Uterus (tissue), 4 donors: ENCODE data around the gene LRP6. TPM values are rescaled to one million over a fixed set of nuclear protein-coding genes. Genes with fewer than 3 reads are reported as not detected.

Source experiments
- DNase-seq, 2 donors: peaks; one replicate each; pipeline ENCODE4 v3.0.0-alpha.2; 2019 to 2020
- H3K27ac ChIP-seq, 2 donors: fragments of 200-600 bp; sonication (generic); 1 replicate in 1 of 2; 2 replicates in 1 of 2; pipeline ENCODE4 v1.5.1; 2016 to 2018
- H3K27me3 ChIP-seq, 2 donors: fragments of 200-600 bp; sonication (generic); one replicate each; pipeline ENCODE4 v1.5.1; 2018 to 2019; ENCODE audit warnings: control low read depth in 1 of 2
- H3K36me3 ChIP-seq, 2 donors: fragments of 200-600 bp; sonication (generic); one replicate each; pipeline ENCODE4 v1.5.1; 2019; ENCODE audit warnings: control low read depth in 1 of 2
- H3K4me1 ChIP-seq, 2 donors: fragments of 200-600 bp; sonication (generic); one replicate each; pipeline ENCODE4 v1.5.1; 2018 to 2019; ENCODE audit warnings: control low read depth in 1 of 2
- H3K4me3 ChIP-seq, 2 donors: fragments of 200-600 bp; sonication (generic); 1 replicate in 1 of 2; 2 replicates in 1 of 2; pipeline ENCODE4 v1.5.1; 2018 to 2019; ENCODE audit warnings: mild to moderate bottlenecking in 1 of 2
- H3K9me3 ChIP-seq, 2 donors: fragments of 200-600 bp; sonication (generic); one replicate each; pipeline ENCODE4 v1.5.1; 2019; ENCODE audit warnings: control low read depth in 1 of 2
- POLR2A ChIP-seq, 2 donors: fragments of 450-650 bp; IDR thresholded peaks; one replicate each; pipeline ENCODE4 v1.6.1; 2016; ENCODE audit warnings: antibody characterized with exemption in 2 of 2, mild to moderate bottlenecking in 1 of 2, moderate library complexity in 1 of 2
- intact Hi-C: fragments of 100-400 bp; cut with DNase I; formaldehyde crosslinking; loops from one replicate; pipeline ENCODE4 v1.15.1; 2023; ENCODE audit warnings: low total_unique reads
- total RNA-seq, 4 donors: library from RNA; depleted of rRNA in 3 of 4; stranded (reverse); fragments of >200 nt in 3 of 4; gene quantifications; one replicate each; pipeline versions ENCODE4 v1.1.0 to v1.2.4, GENCODE V29; 2014 to 2023
- TF ChIP-seq, protein P1 (sequence below), 4 experiments: fragments of 200-600 bp in 2 of 4; fragments of 450-650 bp in 2 of 4; sonication (generic) in 2 of 4; IDR thresholded peaks; one replicate each; pipeline ENCODE4 v1.5.1; 2016 to 2019; ENCODE audit warnings: antibody characterized with exemption in 4 of 4, mild to moderate bottlenecking in 2 of 4, moderate library complexity in 1 of 4
- donor health status: DM: yes; HTN: yes; CAD: no.

LRP6 gene
- total RNA-seq, 4 donors from 2014 or later = 18.7 to 141 (median 50.1) TPM

DNA sequence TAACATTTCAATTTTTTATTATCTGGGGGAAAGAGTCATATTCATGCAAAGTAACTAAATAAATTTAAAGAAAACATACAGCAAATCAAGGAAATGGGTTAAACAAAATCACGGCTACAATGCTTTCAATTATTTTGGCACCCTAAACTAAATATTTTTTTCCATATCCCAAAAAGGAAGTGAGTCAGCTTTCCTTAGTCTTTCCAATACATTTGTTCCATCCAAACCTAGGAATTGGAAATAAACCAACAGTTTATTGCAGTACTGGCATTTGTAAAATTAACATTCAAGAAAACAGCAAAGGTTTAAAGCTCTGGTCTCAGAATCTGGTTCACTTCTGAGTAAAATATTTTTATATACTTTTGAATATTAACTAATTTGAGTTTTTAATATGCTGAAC, 106.9 kb downstream of the LRP6 start:
- H3K36me3 ChIP-seq = no peaks in the 10 kb centered on the region
- intact Hi-C loops = no loop called here
- peak overlapping the region in 1 of 2 donors; percentile 28 for H3K27ac ChIP-seq
- TF ChIP-seq, protein P1, sequence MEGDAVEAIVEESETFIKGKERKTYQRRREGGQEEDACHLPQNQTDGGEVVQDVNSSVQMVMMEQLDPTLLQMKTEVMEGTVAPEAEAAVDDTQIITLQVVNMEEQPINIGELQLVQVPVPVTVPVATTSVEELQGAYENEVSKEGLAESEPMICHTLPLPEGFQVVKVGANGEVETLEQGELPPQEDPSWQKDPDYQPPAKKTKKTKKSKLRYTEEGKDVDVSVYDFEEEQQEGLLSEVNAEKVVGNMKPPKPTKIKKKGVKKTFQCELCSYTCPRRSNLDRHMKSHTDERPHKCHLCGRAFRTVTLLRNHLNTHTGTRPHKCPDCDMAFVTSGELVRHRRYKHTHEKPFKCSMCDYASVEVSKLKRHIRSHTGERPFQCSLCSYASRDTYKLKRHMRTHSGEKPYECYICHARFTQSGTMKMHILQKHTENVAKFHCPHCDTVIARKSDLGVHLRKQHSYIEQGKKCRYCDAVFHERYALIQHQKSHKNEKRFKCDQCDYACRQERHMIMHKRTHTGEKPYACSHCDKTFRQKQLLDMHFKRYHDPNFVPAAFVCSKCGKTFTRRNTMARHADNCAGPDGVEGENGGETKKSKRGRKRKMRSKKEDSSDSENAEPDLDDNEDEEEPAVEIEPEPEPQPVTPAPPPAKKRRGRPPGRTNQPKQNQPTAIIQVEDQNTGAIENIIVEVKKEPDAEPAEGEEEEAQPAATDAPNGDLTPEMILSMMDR (IDR thresholded peaks at IDR 0.05) = no peak
- no peak for TF ChIP-seq POLR2A (IDR thresholded peaks at IDR 0.05)
- no peak overlapping the region for H3K4me3 ChIP-seq
- peaks cover 0 to 4% of the 10 kb centered on the region in 2 donors for H3K4me1 ChIP-seq
- DNase-seq = no peak
- no peaks in the 10 kb centered on the region for H3K27me3 ChIP-seq
- H3K9me3 ChIP-seq = no peaks in the 10 kb centered on the region

DNA sequence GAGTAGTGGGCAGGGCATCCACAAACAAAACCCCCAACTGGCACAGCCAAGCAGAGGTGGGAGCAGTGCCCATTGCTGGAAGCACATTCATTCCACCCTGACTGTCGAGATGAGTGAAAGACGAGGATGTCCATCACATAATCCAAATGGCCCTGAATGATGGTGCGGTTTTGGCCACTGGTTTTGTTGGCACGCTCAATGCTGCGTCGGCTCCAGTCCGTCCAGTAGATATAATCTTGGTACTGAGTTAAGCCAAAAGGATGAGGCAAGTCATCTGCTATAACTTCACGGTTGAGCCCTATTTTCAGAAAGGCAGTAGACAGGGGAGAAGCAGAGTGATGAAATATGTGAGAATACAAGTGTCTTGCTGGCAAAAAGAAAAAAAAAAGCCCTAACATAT, 108.0 kb downstream of the LRP6 start:
- H3K36me3 ChIP-seq = no peaks in the 10 kb centered on the region
- TF ChIP-seq POLR2A (IDR thresholded peaks at IDR 0.05) = no peak
- TF ChIP-seq, protein P1 (IDR thresholded peaks at IDR 0.05) = no peak
- H3K9me3 ChIP-seq = no peaks in the 10 kb centered on the region
- intact Hi-C loops = no loop called here
- H3K4me1 ChIP-seq = peaks cover 0 to 4% of the 10 kb centered on the region in 2 donors
- H3K27ac ChIP-seq = peak overlapping the region in 1 of 2 donors; percentile 1
- peak in 1 of 2 donors; percentile 47 for DNase-seq
- no peaks in the 10 kb centered on the region for H3K27me3 ChIP-seq
- no peak overlapping the region for H3K4me3 ChIP-seq

DNA sequence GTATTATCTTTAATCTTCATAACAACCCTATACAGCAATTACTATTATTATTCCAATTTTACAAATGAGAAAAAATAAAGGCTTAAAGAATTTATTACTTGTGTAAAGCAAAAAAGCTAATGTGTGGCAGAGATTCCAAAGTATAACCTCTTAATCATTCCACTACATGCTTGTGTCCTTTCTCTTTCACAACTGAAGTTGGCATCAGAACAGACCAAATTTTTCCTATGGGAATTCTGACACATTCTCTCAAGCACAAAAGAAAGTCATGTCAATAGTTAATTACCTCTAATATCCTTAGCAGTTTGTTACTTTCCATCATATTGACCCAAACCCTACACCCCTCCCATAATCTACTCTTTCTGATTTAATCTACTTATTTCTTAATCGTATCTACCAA, 109.4 kb downstream of the LRP6 start:
- H3K4me1 ChIP-seq = peaks cover 0 to 4% of the 10 kb centered on the region in 2 donors
- no peaks in the 10 kb centered on the region for H3K27me3 ChIP-seq
- intact Hi-C loops = no loop called here
- TF ChIP-seq POLR2A (IDR thresholded peaks at IDR 0.05) = no peak
- TF ChIP-seq, protein P1 (IDR thresholded peaks at IDR 0.05) = no peak
- H3K9me3 ChIP-seq = no peaks in the 10 kb centered on the region
- no peak overlapping the region for H3K27ac ChIP-seq
- DNase-seq = no peak
- H3K4me3 ChIP-seq = no peak overlapping the region
- no peaks in the 10 kb centered on the region for H3K36me3 ChIP-seq

DNA sequence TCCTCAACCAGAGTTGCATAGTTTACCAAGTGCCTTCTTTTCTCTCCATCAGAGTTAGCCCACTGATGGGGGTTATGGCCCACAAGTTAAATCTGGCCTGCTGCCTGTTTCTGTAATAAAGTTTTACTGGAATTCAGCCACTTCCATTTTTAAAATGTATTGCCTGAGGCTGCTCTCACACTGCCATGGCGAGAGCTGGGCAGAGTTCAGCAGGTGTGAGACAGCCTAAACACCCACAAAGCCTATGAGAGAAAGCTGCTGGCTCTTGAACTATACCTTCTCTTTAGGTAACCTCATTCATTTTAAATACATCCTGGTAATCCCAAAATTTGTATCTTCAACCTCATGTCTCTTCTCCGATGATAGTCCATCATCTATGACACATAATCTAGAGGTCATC, 110.0 kb downstream of the LRP6 start:
- intact Hi-C loops = no loop called here
- Histone ChIP-seq H3K4me3 (no peak overlapping the region), H3K9me3 (no peaks in the 10 kb centered on the region), H3K27me3 (no peaks in the 10 kb centered on the region), H3K27ac (no peak overlapping the region), H3K36me3 (no peaks in the 10 kb centered on the region), H3K4me1 (peaks cover 0 to 4% of the 10 kb centered on the region in 2 donors)
- DNase-seq = no peak
- no peak for TF ChIP-seq POLR2A (IDR thresholded peaks at IDR 0.05)
- TF ChIP-seq, protein P1 (IDR thresholded peaks at IDR 0.05) = no peak

DNA sequence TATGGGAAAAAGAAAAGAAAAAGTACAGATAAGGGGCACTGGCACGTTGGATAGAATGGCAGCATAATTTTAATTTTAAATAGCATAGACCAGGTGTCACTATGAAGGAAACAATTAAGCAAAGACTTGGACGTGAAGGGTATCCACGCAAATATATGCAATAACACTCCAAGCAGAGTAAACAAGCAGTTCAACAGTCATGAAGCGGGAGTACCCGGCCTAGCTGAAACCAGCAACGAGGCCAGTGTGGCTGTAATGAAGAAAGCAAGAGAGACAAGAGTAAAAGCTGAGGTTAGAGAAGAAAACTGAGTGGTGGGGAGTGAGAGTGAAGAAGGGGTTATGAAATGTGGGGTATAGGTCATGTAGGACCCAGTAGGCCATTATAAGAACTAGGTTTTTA, 110.7 kb downstream of the LRP6 start:
- Histone ChIP-seq H3K27me3 (no peaks in the 10 kb centered on the region), H3K9me3 (no peaks in the 10 kb centered on the region), H3K4me1 (peaks cover 0 to 4% of the 10 kb centered on the region in 2 donors), H3K4me3 (no peak overlapping the region), H3K27ac (no peak overlapping the region), H3K36me3 (no peaks in the 10 kb centered on the region)
- DNase-seq = no peak
- intact Hi-C loops = no loop called here
- TF ChIP-seq, protein P1 (IDR thresholded peaks at IDR 0.05) = no peak
- no peak for TF ChIP-seq POLR2A (IDR thresholded peaks at IDR 0.05)
